HTERT RPE-1 (cell line): Measurements from ENCODE around the gene ASIC4.

Experiments
- in situ Hi-C: fragments of 300-500 bp; cut with MboI; formaldehyde crosslinking; loops from 4 replicates; pipeline ENCODE4 v1.14.3; 2020; ENCODE audit warnings: low sequenced_read_pairs

Gene ASIC4

GRCh38 chr2:219527472-219527871 lies 13.2 kb downstream of the ASIC4 start:
- in situ Hi-C loops = no loop called here

- in situ Hi-C loops = no loop called here
Measured at GRCh38 chr2:219530048-219530963, 16.0 kb downstream of the ASIC4 start.

- in situ Hi-C loops = no loop called here
Measured at GRCh38 chr2:219531639-219532377, 17.5 kb downstream of the ASIC4 start.

GRCh38 chr2:219532378-219532649 lies 18.0 kb downstream of the ASIC4 start:
- in situ Hi-C loops = no loop called here

GRCh38 chr2:219533930-219534661 lies 19.8 kb downstream of the ASIC4 start:
- in situ Hi-C loops = no loop called here

- in situ Hi-C loops = no loop called here
Measured at GRCh38 chr2:219536425-219536824, 22.1 kb downstream of the ASIC4 start.

- in situ Hi-C loops = no loop called here
Measured at GRCh38 chr2:219536967-219537366, 22.7 kb downstream of the ASIC4 start.

- in situ Hi-C loops = no loop called here
Measured at GRCh38 chr2:219537657-219538488, 23.6 kb downstream of the ASIC4 start.

- in situ Hi-C loops = no loop called here
Measured at GRCh38 chr2:219538504-219538951, 24.2 kb downstream of the ASIC4 start.

- in situ Hi-C loops = no loop called here
Measured at GRCh38 chr2:219538956-219539788, 24.9 kb downstream of the ASIC4 start.

GRCh38 chr2:219539926-219540678 lies 25.8 kb downstream of the ASIC4 start:
- in situ Hi-C loops = no loop called here

- in situ Hi-C loops = no loop called here
Measured at GRCh38 chr2:219540784-219541504, 26.7 kb downstream of the ASIC4 start.

GRCh38 chr2:219541611-219542180 lies 27.4 kb downstream of the ASIC4 start:
- in situ Hi-C loops = no loop called here

GRCh38 chr2:219542931-219543595 lies 28.8 kb downstream of the ASIC4 start:
- in situ Hi-C loops = no loop called here

GRCh38 chr2:219543596-219544358 lies 29.5 kb downstream of the ASIC4 start, which contains the start of the genes CHPF and TMEM198:
Gene CHPF, minus strand, starts transcription at chr2:219543809. Its CDS starts 271 bp downstream, at chr2:219543538.
Gene TMEM198, plus strand, starts transcription at chr2:219544028. Its CDS starts 700 bp downstream, at chr2:219544728.
- in situ Hi-C loops = no loop called here

GRCh38 chr2:219544567-219544966 lies 30.3 kb downstream of the ASIC4 start:
- in situ Hi-C loops = no loop called here
